GM13976 (cell line): ENCODE data around the gene RYR3.

ENCODE experiments used
- DNase-seq: peaks from one replicate; pipeline ENCODE4 v3.0.0; 2012; ENCODE audit warnings: low spot score
- CTCF ChIP-seq: IDR thresholded peaks from 2 replicates; pipeline ENCODE4 v1.5.1; 2012; ENCODE audit warnings: borderline replicate concordance, mild to moderate bottlenecking; ENCODE audit not compliant: insufficient read depth; ENCODE audit errors: extremely low read depth, missing control alignments, control extremely low read depth
- in situ Hi-C: fragments of 300-500 bp; cut with MboI; formaldehyde crosslinking; loops from one replicate; pipeline ENCODE4 v1.12.0; 2022; ENCODE audit warnings: low sequenced_read_pairs, mixed read lengths, inconsistent platforms; ENCODE audit not compliant: unreplicated experiment

RYR3 gene

GRCh38 chr15:33680336-33680735 lies 369.6 kb downstream of the RYR3 start:
- no peak for TF ChIP-seq CTCF
- in situ Hi-C loops: no loop called here
- no peak for DNase-seq

GRCh38 chr15:33693166-33693800 lies 382.5 kb downstream of the RYR3 start:
- in situ Hi-C loops: no loop called here

DNA sequence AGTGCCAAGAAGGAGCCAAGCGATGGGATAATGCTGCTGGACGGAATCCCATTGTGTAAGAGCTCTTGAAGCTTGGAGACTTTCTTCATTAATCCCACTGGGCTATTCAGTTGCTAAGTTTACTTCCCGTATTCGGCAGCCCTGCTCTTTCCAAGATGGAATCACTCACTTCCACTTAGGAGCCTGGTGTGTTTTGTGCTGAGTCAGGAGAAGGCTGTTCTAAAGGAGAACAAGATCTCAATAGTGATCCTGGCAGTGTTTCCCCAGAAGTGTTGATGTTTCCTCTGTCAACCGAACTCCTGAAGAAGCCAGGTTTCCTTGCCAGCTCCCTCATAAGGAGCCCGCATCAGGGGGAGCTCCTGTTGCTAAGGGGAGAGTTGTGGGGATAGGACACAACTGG lies 387.4 kb downstream of the RYR3 start:
- no peak for TF ChIP-seq CTCF
- in situ Hi-C loops: no loop called here

More at GRCh38 chr15:33693166-33693800, 382.5 kb downstream of the RYR3 start:
- DNase-seq: no peak
- TF ChIP-seq CTCF: no peak

DNA sequence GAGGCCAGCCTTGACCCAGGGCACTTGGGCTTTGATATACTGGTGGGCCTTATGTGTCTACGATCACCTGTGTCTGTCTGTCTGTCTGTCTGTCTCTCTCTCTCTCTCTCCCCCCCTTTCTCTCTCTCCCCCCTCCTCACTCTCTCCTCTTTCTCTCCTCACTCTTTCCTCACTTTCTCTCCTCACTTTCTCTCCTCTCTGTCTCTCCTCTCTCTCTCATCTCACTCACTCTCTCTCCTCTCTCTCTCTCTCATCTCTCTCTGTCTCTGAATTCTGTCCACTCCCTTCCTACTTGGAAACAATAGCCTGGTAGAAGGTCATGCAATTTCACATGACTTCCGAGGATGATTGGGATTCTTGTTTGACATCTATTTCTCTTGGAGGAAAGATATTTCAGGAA lies 388.4 kb downstream of the RYR3 start:
- in situ Hi-C loops: no loop called here
- DNase-seq: no peak
- no peak for TF ChIP-seq CTCF

More for the DNA sequence above, 387.4 kb downstream of the RYR3 start:
- DNase-seq: no peak

- TF ChIP-seq CTCF: no peak
- in situ Hi-C loops: loop anchor here (10.0 kb wide), 1 partner anchor 405 kb away; no protein-coding TSS in a partner anchor
- no peak for DNase-seq
Measured at GRCh38 chr15:33699691-33700447, 389.1 kb downstream of the RYR3 start.

- peak; percentile 55 for DNase-seq
- in situ Hi-C loops: loop anchor here (10.0 kb wide), 1 partner anchor 406 kb away; no protein-coding TSS in a partner anchor
- TF ChIP-seq CTCF: peak; percentile 87
Measured at GRCh38 chr15:33700695-33701303, 390.0 kb downstream of the RYR3 start.
